A673 (cell line): ENCODE measurements around the gene DAB1. TPM values are rescaled to one million over a fixed set of nuclear protein-coding genes. Genes with fewer than 3 reads are reported as not detected.

Experiments
- BruUV-seq: library from RNA; stranded (reverse); fragments of 400-500 nt; replicated peaks from 2 replicates; lab custom pipeline; 2021; lab: Mats Ljungman, UMichigan
- CTCF ChIA-PET: fragments of 300-600 bp; sonication (Branson Sonifier 250); formaldehyde crosslinking; loops from one replicate; lab custom pipeline; 2022; ENCODE audit warnings: antibody characterized with exemption; lab: Charles Lee
- POLR2A ChIA-PET: fragments of 300-600 bp; sonication (Branson Sonifier 250); formaldehyde crosslinking; loops from one replicate; lab custom pipeline; 2022; ENCODE audit warnings: antibody characterized with exemption; ENCODE audit not compliant: low non-redundant PET; lab: Charles Lee
- DNase-seq: peaks from one replicate; pipeline ENCODE4 v3.0.0-alpha.2; 2015; ENCODE audit warnings: low spot score
- H3K27ac ChIP-seq: fragments of 200-600 bp; sonication (generic); 2 replicates; pipeline ENCODE4 v1.5.1; 2016; ENCODE audit warnings: mixed run types, low read depth, mild to moderate bottlenecking, mixed read lengths, antibody characterized with exemption, low read length; ENCODE audit not compliant: poor library complexity, severe bottlenecking
- H3K27me3 ChIP-seq: fragments of 200-600 bp; sonication (generic); replicated peaks from 2 replicates; pipeline ENCODE4 v1.6.1; 2017; ENCODE audit warnings: mixed run types, low read depth, mild to moderate bottlenecking, mixed read lengths, antibody characterized with exemption, low read length; ENCODE audit not compliant: insufficient read depth, poor library complexity
- H3K36me3 ChIP-seq: fragments of 200-600 bp; sonication (generic); 2 replicates; pipeline ENCODE4 v1.6.1; 2016; ENCODE audit warnings: mixed run types, mild to moderate bottlenecking, mixed read lengths, antibody characterized with exemption, low read length; ENCODE audit not compliant: insufficient read depth, poor library complexity, severe bottlenecking
- H3K4me1 ChIP-seq: fragments of 200-600 bp; sonication (generic); 2 replicates; pipeline ENCODE4 v1.6.1; 2017; ENCODE audit warnings: mixed run types, mild to moderate bottlenecking, mixed read lengths, antibody characterized with exemption, low read length; ENCODE audit not compliant: insufficient read depth, poor library complexity, severe bottlenecking
- H3K4me3 ChIP-seq: fragments of 200-600 bp; sonication (generic); 2 replicates; pipeline ENCODE4 v1.5.1; 2016; ENCODE audit warnings: low read depth, mixed run types, mild to moderate bottlenecking, mixed read lengths, low read length; ENCODE audit not compliant: poor library complexity, severe bottlenecking
- H3K9me3 ChIP-seq: fragments of 200-600 bp; sonication (generic); 2 replicates; pipeline ENCODE4 v1.6.1; 2016; ENCODE audit warnings: mixed run types, low read depth, mild to moderate bottlenecking, mixed read lengths, antibody characterized with exemption, low read length; ENCODE audit not compliant: poor library complexity, severe bottlenecking
- EZH2 ChIP-seq: fragments of 200-600 bp; sonication (generic); IDR thresholded peaks from 2 replicates; pipeline ENCODE4 v1.6.1; 2017; ENCODE audit warnings: borderline replicate concordance, low read depth, mild to moderate bottlenecking, mixed read lengths, antibody characterized with exemption, low read length; ENCODE audit not compliant: poor library complexity, severe bottlenecking
- intact Hi-C: fragments of 100-400 bp; cut with micrococcal nuclease; formaldehyde crosslinking; loops from one replicate; pipeline ENCODE4 v1.10.0; 2022; ENCODE audit not compliant: unreplicated experiment
- total RNA-seq: library from RNA; stranded (reverse); gene quantifications from 2 replicates; pipeline ENCODE4 v1.2.3, GENCODE V29; 2021
- TF ChIP-seq, protein P1 (sequence below): fragments of 300-800, 200-600 bp; sonication (generic); conservative IDR thresholded peaks from 2 replicates; pipeline ENCODE4 v1.5.1; 2017; ENCODE audit warnings: low read depth, mild to moderate bottlenecking, antibody characterized with exemption, low read length, moderate library complexity, mixed read lengths

The DAB1 gene
- total RNA-seq, 1 experiment from 2014 or later = 112 TPM

DNA sequence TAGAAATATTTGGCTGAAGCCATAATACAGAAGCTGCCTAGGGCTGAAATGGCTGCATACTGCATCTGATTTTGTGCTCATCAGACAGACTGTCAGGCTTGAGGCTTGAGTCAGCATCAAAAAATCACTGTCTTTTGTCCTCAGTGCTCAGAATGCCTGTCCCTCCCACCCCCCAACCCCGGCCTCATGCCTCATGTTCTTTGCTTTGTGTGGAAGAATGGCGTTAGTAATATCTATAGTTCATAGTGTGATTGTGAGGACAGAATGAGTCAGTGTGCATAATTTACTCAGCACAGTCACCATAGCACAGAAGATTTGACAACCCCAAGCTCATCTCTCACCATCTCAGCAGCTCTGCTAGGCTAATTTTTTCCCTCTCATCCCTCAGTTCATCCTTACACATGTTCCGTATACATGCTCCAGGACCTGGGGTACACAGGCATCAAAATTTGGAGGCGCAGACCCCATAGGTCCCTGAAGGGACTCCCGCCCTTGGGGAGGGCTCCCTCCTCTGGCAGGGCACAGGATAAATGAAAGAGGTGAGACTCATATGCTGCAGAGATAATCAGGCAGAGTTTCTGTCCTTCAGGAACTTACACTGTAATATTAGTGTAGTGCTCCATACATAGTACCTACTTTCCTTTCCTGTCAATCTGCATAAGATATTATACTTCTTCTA lies 299.0 kb downstream of the DAB1 start:
- CTCF ChIA-PET = interaction anchor here (0.6 kb wide), 1 partner anchor 51 kb away, joined by 3 read pairs; no protein-coding TSS in a partner anchor
- H3K4me1 ChIP-seq = peaks cover under 1% of the 10 kb centered on the region
- intact Hi-C loops = no loop called here

DNA sequence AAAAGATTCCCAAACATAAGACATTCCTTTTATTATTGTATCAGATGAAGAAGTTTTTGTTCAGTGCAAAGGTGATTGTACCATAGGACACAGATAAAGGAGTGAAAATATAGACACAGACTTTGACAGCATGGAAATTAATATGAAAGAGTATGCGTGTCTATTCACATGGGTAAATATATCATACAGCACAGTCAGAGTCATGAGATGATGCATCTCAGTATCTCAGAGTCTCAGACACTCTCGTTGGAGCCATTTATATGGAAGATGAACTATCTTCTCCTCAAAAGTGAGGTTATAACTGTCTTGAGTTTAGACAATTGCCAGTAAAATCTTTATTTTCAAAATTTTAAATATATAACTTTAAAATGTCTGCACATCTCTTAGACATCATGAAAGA lies 299.7 kb downstream of the DAB1 start:
- POLR2A ChIA-PET = no interaction called here
- no peak for DNase-seq
- Histone ChIP-seq H3K4me1 (peaks cover 8% of the 10 kb centered on the region), H3K4me3 (no peak overlapping the region), H3K27ac (no peak overlapping the region), H3K9me3 (no peaks in the 10 kb centered on the region), H3K36me3 (no peaks in the 10 kb centered on the region), H3K27me3 (no peaks in the 10 kb centered on the region)
- CTCF ChIA-PET = no interaction called here
- BruUV-seq = no TSS peak
- intact Hi-C loops = no loop called here
- TF ChIP-seq, protein P1, sequence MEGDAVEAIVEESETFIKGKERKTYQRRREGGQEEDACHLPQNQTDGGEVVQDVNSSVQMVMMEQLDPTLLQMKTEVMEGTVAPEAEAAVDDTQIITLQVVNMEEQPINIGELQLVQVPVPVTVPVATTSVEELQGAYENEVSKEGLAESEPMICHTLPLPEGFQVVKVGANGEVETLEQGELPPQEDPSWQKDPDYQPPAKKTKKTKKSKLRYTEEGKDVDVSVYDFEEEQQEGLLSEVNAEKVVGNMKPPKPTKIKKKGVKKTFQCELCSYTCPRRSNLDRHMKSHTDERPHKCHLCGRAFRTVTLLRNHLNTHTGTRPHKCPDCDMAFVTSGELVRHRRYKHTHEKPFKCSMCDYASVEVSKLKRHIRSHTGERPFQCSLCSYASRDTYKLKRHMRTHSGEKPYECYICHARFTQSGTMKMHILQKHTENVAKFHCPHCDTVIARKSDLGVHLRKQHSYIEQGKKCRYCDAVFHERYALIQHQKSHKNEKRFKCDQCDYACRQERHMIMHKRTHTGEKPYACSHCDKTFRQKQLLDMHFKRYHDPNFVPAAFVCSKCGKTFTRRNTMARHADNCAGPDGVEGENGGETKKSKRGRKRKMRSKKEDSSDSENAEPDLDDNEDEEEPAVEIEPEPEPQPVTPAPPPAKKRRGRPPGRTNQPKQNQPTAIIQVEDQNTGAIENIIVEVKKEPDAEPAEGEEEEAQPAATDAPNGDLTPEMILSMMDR = no peak
- no peak for TF ChIP-seq EZH2

More for the DNA sequence above, 299.0 kb downstream of the DAB1 start:
- Histone ChIP-seq H3K27me3 (no peaks in the 10 kb centered on the region), H3K27ac (no peak overlapping the region), H3K9me3 (no peaks in the 10 kb centered on the region), H3K4me3 (no peak overlapping the region), H3K36me3 (no peaks in the 10 kb centered on the region)
- DNase-seq = peak; percentile 63
- TF ChIP-seq, protein P1 = peak; percentile 43
- no peak for TF ChIP-seq EZH2
- BruUV-seq = no TSS peak
- POLR2A ChIA-PET = no interaction called here

DNA sequence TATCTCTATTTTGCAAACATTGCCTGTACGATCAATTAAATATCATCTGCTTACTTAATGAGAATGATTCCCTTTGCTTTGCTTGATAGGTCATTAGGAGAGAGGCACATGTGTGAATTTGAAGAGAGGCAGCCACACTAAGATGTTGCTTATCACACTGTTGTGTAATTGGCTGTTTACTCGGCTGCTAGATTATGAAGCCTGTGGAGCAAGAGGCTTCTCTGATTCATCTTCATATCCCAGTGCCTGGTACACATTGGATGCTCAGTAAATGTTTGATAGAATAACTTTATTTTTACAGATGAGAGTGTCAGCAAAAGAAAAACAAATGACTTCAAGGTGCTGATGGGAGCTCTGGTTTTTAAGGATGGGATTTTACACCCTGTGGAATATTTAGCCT lies 301.8 kb downstream of the DAB1 start:
- Histone ChIP-seq H3K4me3 (no peak overlapping the region), H3K36me3 (no peaks in the 10 kb centered on the region), H3K27me3 (no peaks in the 10 kb centered on the region), H3K4me1 (peaks cover 10% of the 10 kb centered on the region), H3K9me3 (no peaks in the 10 kb centered on the region), H3K27ac (no peak overlapping the region)
- ChIA-PET CTCF (no interaction called here), POLR2A (no interaction called here)
- no peak for DNase-seq
- no peak for TF ChIP-seq EZH2
- TF ChIP-seq, protein P1 = no peak
- BruUV-seq = no TSS peak
- intact Hi-C loops = no loop called here
